Stimulated activated CD4-positive, alpha-beta T cell treated with anti-CD3 and anti-CD28 coated beads, Interleukin-15, amount 100 ng/mL, for 48 hours (primary cell): ENCODE measurements around the gene LRRC4C.

Experiments
- DNase-seq, 2 donors: peaks; one replicate each; pipeline ENCODE4 v3.0.0-alpha.2; 2020; ENCODE audit warnings: low read depth in 2 of 2

Gene LRRC4C

GRCh38 chr11:40467771-40468170 is 991.7 kb downstream of the LRRC4C start:
- no peak for DNase-seq

GRCh38 chr11:40445391-40445790 is 1014.1 kb downstream of the LRRC4C start:
- DNase-seq: no peak

- no peak for DNase-seq
Measured at GRCh38 chr11:40444151-40444550, 1015.3 kb downstream of the LRRC4C start.

- no peak for DNase-seq
Measured at GRCh38 chr11:40435344-40435743, 1024.1 kb downstream of the LRRC4C start.

- no peak for DNase-seq
Measured at GRCh38 chr11:40434926-40435325, 1024.5 kb downstream of the LRRC4C start.

GRCh38 chr11:40432358-40432757 is 1027.1 kb downstream of the LRRC4C start:
- DNase-seq: no peak

GRCh38 chr11:40425168-40425567 is 1034.3 kb downstream of the LRRC4C start:
- DNase-seq: no peak

- DNase-seq: no peak
Measured at GRCh38 chr11:40421208-40421981, 1038.1 kb downstream of the LRRC4C start.

- no peak for DNase-seq
Measured at GRCh38 chr11:40417627-40418026, 1041.8 kb downstream of the LRRC4C start.

GRCh38 chr11:40407355-40407754 is 1052.1 kb downstream of the LRRC4C start:
- DNase-seq: no peak

GRCh38 chr11:40405614-40406013 is 1053.8 kb downstream of the LRRC4C start:
- no peak for DNase-seq

GRCh38 chr11:40403321-40403720 is 1056.1 kb downstream of the LRRC4C start:
- no peak for DNase-seq

GRCh38 chr11:40401132-40401853 is 1058.2 kb downstream of the LRRC4C start:
- no peak for DNase-seq

GRCh38 chr11:40397141-40397540 is 1062.3 kb downstream of the LRRC4C start:
- no peak for DNase-seq

- DNase-seq: no peak
Measured at GRCh38 chr11:40393511-40393910, 1065.9 kb downstream of the LRRC4C start.

- DNase-seq: no peak
Measured at GRCh38 chr11:40391679-40392078, 1067.8 kb downstream of the LRRC4C start.

GRCh38 chr11:40388097-40388818 is 1071.2 kb downstream of the LRRC4C start:
- no peak for DNase-seq

GRCh38 chr11:40387240-40387980 is 1072.0 kb downstream of the LRRC4C start:
- DNase-seq: no peak

GRCh38 chr11:40384991-40385390 is 1074.5 kb downstream of the LRRC4C start:
- no peak for DNase-seq

GRCh38 chr11:40381481-40381880 is 1078.0 kb downstream of the LRRC4C start:
- no peak for DNase-seq

- no peak for DNase-seq
Measured at GRCh38 chr11:40380835-40381234, 1078.6 kb downstream of the LRRC4C start.

- no peak for DNase-seq
Measured at GRCh38 chr11:40376331-40376730, 1083.1 kb downstream of the LRRC4C start.
